ENCODE results near the gene CCT4. TPM values are rescaled to one million over a fixed set of nuclear protein-coding genes. Genes with fewer than 3 reads are reported as not detected.
A peak's percentile ranks its signal among the peaks of the same experiment; 100 is the strongest.
"Not testable (repeated sequence)": the region's sequence is repeated elsewhere in the genome, so short reads cannot be mapped to it uniquely, and the experiment has no call there.

CCT4 gene
- total RNA-seq, 1 donor from 2014 or later = 182 TPM

DNA sequence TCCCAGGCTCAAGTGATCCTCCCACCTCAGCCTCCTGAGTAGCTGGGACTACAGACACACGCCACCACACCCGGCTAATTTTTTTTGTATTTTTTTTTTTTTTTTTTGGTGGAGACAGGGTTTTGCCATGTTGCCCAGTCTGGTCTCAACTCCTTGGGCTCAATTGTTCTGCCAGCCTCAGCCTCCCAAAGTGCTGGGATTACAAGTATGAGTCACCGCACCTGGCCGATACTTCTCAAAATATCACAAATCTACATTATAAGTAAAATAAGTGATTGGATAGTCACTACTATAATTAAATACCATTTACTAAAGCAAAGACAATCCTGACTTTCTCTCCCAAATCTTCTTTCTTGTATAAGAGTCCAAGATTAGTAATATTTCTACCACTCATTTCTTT is 9.1 kb downstream of the CCT4 start:
- DNase-seq (ENCODE audit: low read depth) = not testable (repeated sequence)

DNA sequence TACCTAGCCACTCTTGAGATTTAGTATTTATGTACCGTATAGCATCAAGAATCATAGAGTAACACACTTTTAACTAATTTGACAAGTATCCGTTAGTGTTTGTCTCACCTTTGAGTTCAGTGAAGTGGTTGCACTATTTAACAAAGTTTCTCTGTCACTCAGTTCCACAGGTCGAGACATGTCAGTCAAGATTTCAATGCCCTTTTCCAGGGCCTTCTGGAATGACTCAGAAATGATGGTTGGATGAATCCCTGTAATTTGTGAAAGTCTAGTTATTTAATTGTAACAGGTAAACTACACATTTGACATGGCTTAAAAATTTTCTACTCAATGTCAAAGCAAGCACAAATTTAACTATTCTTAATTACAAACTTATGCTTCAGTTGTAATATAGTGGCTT is 9.7 kb downstream of the CCT4 start:
- DNase-seq (ENCODE audit: low read depth) = peak; percentile 23

DNA sequence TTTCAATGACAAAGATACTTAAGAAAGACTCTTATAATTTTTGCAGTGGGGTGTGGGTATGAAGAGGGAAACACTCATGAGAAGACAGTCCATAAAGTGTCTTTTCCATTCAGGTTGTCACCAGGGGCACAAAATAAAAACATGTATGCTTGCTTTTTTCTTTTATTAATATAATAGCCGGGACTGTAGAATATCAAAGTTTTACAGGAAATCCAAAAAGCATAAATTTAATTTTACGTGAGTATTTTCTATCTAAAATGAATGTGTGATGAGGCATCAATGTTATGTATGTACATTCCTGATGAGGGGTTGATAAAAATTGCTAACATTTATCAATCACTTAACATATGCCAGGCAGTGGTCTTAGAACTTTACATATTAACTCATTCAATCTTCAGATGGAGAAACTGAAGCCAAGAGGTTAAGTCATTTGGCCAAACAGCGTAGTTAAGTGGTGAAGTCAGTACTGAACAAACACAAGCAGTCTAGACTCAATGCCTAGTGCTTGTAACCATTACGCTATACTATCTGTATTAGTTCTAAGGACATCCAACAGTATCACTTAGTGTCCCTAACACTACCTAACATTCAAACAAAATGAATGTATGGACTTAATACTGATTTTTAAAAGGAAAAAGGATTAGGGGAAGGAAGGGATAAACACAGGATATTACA is 10.7 kb downstream of the CCT4 start:
- no peak for DNase-seq (ENCODE audit: low read depth)

DNA sequence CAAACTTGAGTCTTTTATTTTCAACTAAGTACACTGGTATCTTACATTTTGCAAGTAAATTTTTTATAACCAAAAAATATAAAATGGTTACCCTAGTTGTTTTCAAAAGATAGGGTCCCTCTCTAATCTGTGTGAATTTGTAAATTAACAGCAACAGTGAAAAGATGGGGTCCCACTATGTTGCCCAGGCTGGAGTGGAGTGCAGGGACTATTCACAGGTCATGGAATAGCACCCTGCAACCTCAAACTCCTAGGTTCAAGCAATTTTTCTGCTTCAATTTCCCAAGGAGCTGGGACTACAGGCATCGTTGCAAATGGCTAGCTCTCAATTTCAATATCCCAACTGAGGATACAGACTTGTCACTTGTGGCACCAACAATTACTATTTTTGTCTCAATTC is 12.1 kb downstream of the CCT4 start:
- no peak for DNase-seq (ENCODE audit: low read depth)

DNA sequence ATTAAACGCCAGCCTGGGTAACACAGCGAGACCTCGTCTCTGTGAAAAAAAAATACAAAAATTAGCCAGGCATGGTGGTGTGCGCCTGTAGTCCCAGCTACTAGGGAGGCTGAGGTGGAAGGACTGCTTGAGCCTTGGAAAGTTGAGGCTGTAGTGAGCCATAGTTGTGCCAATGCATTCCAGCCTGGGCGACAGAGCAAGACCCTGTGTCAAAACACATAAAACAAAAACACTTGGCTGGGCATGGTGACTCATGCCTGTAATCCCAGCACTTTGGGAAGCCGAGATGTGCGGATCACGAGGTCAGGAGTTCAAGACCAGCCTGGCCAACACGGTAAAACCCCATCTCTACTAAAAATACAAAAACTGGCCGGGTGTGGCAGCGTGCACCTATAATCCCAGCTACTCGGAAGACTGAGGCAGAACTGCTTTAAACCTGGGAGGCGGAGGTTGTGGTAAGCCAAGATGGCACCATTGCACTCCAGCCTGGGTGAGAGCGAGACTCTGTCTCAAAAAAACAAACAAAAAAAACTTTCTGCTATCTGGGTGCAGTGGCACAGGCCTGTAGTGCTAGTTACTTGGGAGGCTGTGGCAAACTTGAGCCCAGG is 21.9 kb downstream of the CCT4 start:
- DNase-seq (ENCODE audit: low read depth) = not testable (repeated sequence)

DNA sequence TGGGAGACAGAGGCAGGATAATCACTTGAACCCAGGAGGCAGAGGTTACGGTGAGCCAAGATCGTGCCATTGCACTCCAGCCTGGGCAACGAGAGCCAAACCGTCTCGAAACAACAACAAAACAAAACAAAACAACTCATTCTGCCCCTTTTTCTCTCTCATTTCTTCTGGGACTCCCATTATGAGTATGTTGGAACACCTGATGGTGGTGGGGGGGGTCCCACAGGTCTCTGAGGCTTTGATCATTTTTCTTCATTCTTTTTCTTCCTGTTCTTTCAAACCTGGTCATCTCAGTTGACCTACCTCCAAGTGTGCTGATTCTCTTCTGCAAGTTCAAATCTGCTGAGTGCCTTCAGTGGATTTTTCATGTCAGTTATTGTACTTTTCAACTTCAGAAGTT is 26.4 kb downstream of the CCT4 start:
- no peak for DNase-seq (ENCODE audit: low read depth)

DNA sequence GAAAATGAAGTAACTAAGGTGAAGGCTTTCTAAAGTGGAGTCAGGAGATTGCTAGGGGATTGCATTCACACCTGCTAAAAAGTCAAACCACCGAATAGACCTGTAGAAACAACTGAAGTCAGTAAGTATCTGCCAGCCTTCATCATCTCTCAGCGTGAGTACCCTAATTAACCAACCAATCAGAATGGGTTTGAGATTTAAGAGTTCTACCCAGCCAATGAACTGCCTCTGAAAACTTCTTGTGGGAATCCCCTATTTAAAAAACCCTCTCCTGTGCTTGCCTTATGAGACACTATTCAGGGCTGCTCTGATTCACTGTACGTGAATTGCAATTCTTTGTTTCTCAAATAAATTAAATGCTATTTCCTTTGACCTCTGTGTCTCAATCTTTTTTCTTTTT is 31.2 kb downstream of the CCT4 start:
- no peak for DNase-seq (ENCODE audit: low read depth)

DNA sequence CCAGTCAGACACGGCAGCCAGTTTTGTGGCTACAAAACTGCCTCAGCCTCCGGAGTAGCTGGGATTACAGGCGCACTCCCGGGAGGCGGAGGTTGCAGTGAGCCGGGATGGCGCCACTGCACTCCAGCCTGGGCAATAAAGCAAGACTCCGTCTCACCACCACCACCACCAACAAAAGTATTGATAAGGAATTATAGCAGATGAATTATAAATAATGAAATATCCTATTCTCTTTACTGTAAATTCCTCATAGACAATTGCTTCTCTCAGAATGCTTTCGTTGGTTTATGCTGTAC is 33.2 kb downstream of the CCT4 start:
- no peak for DNase-seq (ENCODE audit: low read depth)

DNA sequence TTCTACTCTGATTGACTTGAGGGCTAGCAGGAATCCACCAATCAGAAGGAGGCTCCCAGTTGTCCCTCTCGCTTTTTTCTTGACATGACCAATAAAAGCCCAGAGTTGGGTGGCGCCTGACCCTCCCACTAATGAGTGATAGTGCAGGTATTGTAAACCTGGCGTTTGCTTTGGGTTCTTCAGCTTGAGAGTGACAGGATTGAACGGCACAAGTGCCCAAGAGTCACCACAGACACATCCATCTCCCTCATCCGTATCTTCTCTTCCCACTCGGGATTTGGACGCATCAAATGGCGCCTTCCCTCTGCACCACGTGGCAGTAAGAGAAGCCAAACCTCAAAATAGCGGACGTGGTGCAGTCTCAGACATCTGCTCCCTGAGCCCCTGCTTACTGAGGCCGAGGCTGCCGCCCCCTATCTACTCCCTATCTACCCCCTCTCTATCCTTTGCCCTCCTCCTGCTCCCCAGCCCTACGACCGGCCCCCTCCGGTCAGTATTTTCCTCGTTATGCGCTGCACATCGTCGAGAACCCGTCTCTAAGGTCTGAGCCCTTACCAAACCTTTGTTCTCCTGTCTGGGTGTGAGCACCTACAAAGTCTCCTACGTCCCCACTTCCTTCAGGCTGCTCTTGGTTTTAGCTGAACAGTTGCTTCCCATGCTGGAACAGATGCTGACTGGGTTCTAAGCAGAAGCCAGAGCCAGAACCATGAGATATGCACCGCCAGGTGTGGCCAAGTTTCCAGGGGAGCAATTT is 33.7 kb downstream of the CCT4 start:
- DNase-seq (ENCODE audit: low read depth) = peak; percentile 96

DNA sequence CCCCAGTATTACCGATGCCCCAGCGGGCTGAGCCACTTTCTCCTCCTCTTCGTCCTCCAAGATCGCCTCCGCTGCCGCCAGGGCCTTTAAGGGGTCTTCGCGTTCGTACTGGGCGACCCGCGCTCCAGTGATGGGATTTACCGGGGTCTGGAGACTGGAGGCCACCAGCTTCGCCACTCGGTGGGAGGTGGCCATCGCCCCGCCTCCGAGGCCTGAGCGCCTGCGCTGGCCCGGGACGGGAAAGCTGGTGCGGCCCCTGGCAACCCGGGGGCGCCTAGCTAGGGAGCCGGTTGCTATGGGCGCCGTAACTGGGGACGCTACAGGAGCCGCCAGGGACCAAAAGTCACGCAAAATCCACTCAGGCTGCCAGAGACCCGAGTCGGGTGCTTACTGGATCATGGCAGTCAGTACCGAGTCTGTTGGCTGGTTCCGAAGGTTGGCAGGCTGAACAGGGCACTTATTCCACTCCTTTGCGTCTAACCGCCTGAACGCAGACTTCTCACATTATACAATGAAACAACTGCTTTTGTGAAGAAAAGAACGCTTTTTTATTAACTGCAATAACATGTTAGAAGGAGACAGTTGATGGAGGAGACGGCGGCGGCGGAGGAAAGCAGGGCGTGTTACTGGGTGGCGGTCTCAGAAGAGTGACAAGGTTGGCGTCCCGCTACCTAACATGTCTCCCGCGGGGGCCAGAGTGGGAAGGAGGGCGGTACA is 34.5 kb downstream of the CCT4 start, which contains the start of gene FAM161A:
Gene FAM161A, minus strand, starts transcription at position 214 of the 717 bp plus-strand sequence. Its CDS starts 19 bp downstream, at position 195.
- DNase-seq (ENCODE audit: low read depth) = peak; percentile 61

DNA sequence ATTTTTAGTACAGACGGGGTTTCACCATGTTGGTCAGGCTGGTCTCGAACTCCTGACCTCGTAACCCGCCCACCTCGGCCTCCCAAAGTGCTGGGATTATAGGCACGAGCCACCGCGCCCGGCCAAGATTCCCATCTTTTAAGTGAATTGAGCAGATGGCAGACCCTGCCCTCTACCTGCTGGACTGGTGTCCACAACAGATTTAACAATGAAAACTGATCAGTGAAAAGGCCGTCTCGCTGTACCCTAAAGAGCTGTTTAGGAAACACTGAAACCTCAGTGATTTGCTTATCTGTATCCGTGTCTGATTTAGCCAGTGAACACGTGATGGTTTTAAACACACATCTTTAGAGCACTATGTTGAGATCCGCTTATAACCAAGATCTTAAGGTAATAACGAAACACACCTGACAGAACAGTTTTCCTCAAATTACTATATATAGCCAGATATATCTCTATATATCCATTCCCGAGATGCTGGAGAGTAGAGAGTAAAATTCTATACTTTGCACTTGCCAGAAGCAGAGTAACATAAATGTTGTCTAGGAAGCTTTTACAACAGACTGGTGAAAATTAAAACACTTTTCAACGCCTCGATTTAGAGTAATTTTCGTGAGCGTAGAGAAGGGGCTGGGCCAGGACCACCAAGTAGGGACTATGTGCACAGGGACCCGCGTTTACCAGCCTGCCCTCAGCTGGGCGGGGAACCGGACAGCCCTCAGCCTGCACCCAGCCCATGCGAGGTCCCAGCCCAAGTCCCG is 35.2 kb downstream of the CCT4 start:
- DNase-seq (ENCODE audit: low read depth) = peak; percentile 34

DNA sequence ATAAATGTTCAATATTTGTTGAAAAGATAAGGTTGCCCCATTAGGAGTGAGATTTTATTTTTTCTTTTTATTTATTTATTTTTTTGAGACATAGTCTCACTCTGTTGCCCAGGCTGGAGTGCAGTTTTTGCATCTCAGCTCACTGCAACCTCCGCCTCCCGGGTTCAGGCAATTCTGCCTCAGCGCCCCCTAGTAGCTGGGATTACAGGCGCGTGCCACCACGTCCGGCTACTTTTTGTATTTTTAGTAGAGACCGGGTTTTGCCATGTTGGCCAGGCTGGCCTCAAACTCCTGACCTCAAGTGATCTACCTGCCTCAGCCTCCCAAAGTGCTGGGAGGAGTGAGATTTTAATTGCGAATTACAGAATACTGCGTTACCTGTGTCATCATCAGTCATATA is 37.2 kb downstream of the CCT4 start:
- DNase-seq (ENCODE audit: low read depth) = not testable (repeated sequence)

DNA sequence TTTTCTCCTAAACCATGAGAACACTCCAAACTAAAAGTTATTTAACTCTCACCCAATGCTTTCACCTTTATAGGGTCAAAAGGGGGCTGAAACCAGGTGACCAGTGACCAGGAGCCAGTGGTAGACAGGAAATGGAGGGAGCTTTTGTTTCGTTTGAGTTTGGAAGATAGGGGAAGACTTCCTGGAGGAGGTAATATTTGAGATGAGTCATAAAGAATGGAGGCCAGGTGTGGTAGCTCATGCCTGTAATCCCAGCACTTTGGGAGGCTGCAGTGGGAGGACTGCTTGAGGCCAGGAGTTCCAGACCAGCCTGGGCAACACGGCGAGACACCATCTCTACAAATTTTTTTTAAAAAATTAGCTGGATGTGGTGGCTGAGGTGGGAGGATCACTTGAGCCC is 43.1 kb downstream of the CCT4 start:
- no peak for DNase-seq (ENCODE audit: low read depth)

DNA sequence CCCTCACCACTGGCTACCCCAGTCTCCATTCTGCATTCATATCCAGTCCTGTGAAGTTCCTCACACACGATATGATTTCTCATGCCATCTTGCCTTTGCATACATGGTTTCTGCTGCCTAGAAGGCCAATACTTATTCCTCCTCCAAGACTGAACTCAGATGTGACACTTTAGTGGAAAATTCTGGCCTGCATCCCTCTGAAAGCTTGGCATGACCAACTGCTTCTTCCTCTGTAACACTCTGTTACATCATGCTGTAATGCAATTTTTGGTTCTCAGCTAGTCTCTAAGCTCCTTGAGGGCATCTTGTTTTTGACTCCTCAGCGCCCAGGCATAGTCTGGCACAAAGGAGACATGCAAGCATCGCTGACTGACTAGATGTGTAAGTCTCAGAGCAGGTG is 47.2 kb downstream of the CCT4 start:
- no peak for DNase-seq (ENCODE audit: low read depth)

DNA sequence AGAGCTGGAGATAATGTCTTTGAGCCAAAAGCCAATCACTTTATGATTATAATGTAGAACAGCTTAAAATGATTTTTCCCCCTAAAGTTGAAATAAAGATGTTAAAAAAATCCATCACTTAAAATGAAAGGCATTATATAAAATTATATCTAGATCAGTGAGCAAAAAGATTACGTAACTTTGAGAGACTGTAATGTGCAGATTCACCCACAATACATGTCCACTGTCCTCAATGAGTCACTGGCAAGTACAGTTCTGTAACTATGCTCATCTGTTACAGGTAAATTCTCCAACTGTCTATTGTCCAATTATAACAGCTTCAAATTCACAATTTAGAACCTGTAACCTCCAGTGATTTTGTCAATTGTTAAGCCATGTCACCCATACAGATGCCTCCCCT is 53.6 kb downstream of the CCT4 start:
- no peak for DNase-seq (ENCODE audit: low read depth)

DNA sequence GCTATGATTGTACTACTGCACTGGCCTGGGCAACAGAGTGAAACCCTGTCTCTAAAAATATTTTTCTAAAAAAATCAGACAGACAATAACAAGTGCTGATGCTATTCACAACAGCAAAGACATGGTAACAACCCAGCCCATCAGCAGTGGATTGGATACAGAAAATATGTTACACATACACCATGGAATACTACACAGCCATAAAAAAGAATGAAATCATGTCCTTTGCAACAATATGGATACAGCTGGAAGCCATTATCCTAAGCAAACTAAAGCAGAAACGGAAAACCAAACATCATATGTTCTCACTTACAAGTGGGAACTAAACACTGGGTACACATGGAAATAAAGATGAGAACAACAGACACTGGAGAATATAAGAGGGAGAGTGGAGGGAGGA is 54.5 kb downstream of the CCT4 start:
- DNase-seq (ENCODE audit: low read depth) = no peak

DNA sequence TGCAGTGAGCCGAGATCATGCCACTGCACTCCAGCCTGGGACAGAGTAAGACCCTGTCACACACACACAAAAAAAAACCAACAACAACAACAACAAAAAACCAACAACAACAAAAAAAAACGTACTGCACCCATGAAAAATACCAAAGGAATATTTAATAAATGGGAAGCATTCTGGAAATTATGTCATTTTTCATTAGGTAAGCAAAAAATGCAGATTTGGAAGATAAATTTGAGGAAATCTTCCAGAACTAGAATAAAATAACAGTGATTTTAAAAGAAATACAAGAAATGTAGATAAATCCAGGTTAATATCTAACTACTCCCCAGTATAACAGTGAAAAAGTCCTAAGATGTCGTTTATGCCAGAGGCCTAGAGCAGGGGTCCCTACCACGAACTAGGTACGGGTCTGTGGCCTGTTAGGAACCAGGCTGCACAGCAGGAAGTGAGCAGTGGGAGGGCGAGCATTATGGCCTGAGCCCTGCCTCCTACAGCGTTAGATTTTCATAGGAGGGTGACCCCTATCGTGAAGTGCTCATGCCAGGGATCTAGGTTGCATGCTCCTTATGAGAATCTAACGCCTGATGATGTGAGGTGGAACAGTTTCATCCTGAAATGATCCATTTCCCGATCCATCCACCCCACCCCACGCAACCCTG is 56.1 kb downstream of the CCT4 start:
- no peak for DNase-seq (ENCODE audit: low read depth)

DNA sequence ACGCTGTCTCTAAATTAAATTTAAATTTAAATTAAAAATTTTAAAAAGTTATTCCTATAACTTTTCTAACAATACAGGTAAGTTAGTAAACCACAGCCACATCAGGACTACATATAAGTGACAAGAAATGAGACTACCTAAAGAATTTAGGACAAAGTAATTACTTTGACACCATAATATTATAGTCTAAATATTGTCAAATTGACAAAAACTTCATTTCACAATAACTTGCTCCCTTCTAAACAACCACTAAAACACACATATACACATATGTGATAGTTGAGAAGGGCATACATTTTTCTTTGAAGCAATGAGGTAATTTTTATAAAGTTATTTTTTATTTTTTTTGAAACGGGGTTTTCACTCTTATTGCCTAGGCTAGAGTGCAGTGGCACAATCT is 66.2 kb downstream of the CCT4 start:
- no peak for DNase-seq (ENCODE audit: low read depth)
